H1 (cell line): ENCODE measurements around the gene LGR4.

Experiments
- CTCF ChIP-seq, 3 experiments: IDR thresholded peaks; 1 replicate in 2 of 3; 2 replicates in 1 of 3; pipeline versions ENCODE4 v1.5.1 to v1.6.1; 2011; ENCODE audit warnings: low read length in 3 of 3, mild to moderate bottlenecking in 3 of 3, inconsistent platforms in 2 of 3, low read depth in 1 of 3, moderate library complexity in 1 of 3; ENCODE audit not compliant: insufficient read depth in 1 of 3; ENCODE audit errors: control extremely low read depth in 1 of 3
- HDAC6 ChIP-seq: IDR thresholded peaks from one replicate; pipeline ENCODE4 v1.7.1; 2012; ENCODE audit warnings: low read depth, mild to moderate bottlenecking, inconsistent platforms, low read length, moderate library complexity
- KDM1A ChIP-seq: fragments of 200-600, 300-600 bp; sonication (generic); IDR thresholded peaks from 2 replicates; pipeline ENCODE4 v1.7.1; 2016; ENCODE audit warnings: mild to moderate bottlenecking, low read length, borderline replicate concordance
- MAFK ChIP-seq: IDR thresholded peaks from 2 replicates; pipeline ENCODE4 v1.6.1; 2012; ENCODE audit warnings: low read depth, mild to moderate bottlenecking, improper control_type of control experiment, low read length
- PHF8 ChIP-seq: fragments of 200-600 bp; sonication (generic); conservative IDR thresholded peaks from 2 replicates; pipeline ENCODE4 v1.7.1; 2012; ENCODE audit warnings: low read depth, mild to moderate bottlenecking, inconsistent platforms, low read length, moderate library complexity
- POLR2A ChIP-seq, 2 experiments: IDR thresholded peaks; 1 replicate in 1 of 2; 2 replicates in 1 of 2; pipeline ENCODE4 v1.6.1; 2011; ENCODE audit warnings: low read depth in 2 of 2, low read length in 2 of 2, mild to moderate bottlenecking in 2 of 2; ENCODE audit errors: control extremely low read depth in 1 of 2
- POLR2AphosphoS5 ChIP-seq: IDR thresholded peaks from 2 replicates; pipeline ENCODE4 v1.6.1; 2011; ENCODE audit warnings: low read depth, low read length
- SRF ChIP-seq: IDR thresholded peaks from 2 replicates; pipeline ENCODE4 v1.6.1; 2011; ENCODE audit warnings: mild to moderate bottlenecking, low read depth, low read length, moderate library complexity
- SUZ12 ChIP-seq: fragments of 200-600 bp; sonication (generic); IDR thresholded peaks from 2 replicates; pipeline ENCODE4 v1.6.1; 2012; ENCODE audit warnings: mild to moderate bottlenecking, inconsistent platforms, low read length, moderate library complexity, mixed read lengths
- TAF7 ChIP-seq: optimal IDR thresholded peaks from 2 replicates; pipeline ENCODE3; 2011; ENCODE audit warnings: low read depth, mild to moderate bottlenecking, inconsistent platforms, low read length, moderate library complexity, borderline replicate concordance
- TBP ChIP-seq: IDR thresholded peaks from 2 replicates; pipeline ENCODE4 v1.6.1; 2011; ENCODE audit warnings: low read depth, low read length, improper control_type of control experiment
- TCF12 ChIP-seq: IDR thresholded peaks from 2 replicates; pipeline ENCODE4 v1.6.1; 2011; ENCODE audit warnings: low read depth, mild to moderate bottlenecking, low read length

DNA sequence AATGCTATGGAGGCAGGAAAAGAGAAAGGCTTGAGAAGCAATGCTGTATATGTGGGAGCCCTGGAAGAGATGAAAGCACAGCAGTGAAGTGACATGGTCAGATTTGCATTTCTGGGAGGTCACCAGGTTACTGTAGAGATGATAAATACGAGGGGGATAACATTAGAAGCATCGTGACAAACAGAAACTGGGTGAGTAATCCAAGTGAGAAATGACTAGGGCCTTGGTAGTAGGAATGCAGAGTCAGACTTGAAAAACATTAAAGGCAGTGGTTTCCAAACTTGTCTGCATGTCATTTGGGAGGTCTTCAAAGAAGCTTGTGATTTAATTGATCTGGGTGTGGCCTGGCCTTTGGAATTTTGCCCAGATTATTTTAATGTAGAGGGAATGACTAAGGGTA, 153.5 kb downstream of the LGR4 start:
- TF ChIP-seq TCF12 (no peak), MAFK (no peak), CTCF (IDR thresholded peaks at IDR 0.05; ENCODE audit: control extremely low read depth in 1 of 3, insufficient read depth in 1 of 3, low read depth in 1 of 3, low read length in 3 of 3) (no peak), TAF7 (no peak), POLR2AphosphoS5 (no peak), HDAC6 (no peak), SRF (no peak), PHF8 (no peak), SUZ12 (no peak), POLR2A (IDR thresholded peaks at IDR 0.05; ENCODE audit: control extremely low read depth in 1 of 2, low read depth in 2 of 2, low read length in 2 of 2) (no peak), TBP (no peak), KDM1A (no peak)
